ENCODE results near the gene B3GALNT1. TPM values are rescaled to one million over a fixed set of nuclear protein-coding genes. Genes with fewer than 3 reads are reported as not detected.
"Not testable (repeated sequence)": the region's sequence is repeated elsewhere in the genome, so short reads cannot be mapped to it uniquely, and the experiment has no call there.

B3GALNT1 gene
- total RNA-seq, 1 experiment from 2014 or later: 31.1 TPM

GRCh38 chr3:161043336-161044035 is 61.7 kb downstream of the B3GALNT1 start:
- H3K27ac Mint-ChIP-seq (ENCODE audit: unreplicated experiment): no peak overlapping the region
- peaks cover 7% of the 10 kb centered on the region for H3K9me3 Mint-ChIP-seq (ENCODE audit: low read depth, unreplicated experiment)
- intact Hi-C loops (cut with micrococcal nuclease; ENCODE audit: unreplicated experiment): no loop called here
- CTCF ChIA-PET: no interaction called here
- peaks cover 12% of the 10 kb centered on the region for H3K4me1 Mint-ChIP-seq (ENCODE audit: low read depth, unreplicated experiment)
- H3K36me3 Mint-ChIP-seq (ENCODE audit: insufficient read depth, unreplicated experiment): no peaks in the 10 kb centered on the region
- no peak for DNase-seq
- TF ChIP-seq CTCF (IDR thresholded peaks at IDR 0.05; ENCODE audit: unreplicated experiment): no peak
- H3K27me3 Mint-ChIP-seq (ENCODE audit: unreplicated experiment): no peaks in the 10 kb centered on the region
- BruUV-seq (replicated peaks): no TSS peak
- no peak overlapping the region for H3K4me3 Mint-ChIP-seq (ENCODE audit: low read depth, unreplicated experiment)

- Mint-ChIP-seq H3K27me3 (ENCODE audit: unreplicated experiment) (no peaks in the 10 kb centered on the region), H3K4me1 (ENCODE audit: low read depth, unreplicated experiment) (peaks cover 12% of the 10 kb centered on the region), H3K36me3 (ENCODE audit: insufficient read depth, unreplicated experiment) (no peaks in the 10 kb centered on the region), H3K27ac (ENCODE audit: unreplicated experiment) (no peak overlapping the region), H3K9me3 (ENCODE audit: low read depth, unreplicated experiment) (peaks cover 7% of the 10 kb centered on the region), H3K4me3 (ENCODE audit: low read depth, unreplicated experiment) (no peak overlapping the region)
- no TSS peak for BruUV-seq (replicated peaks)
- no peak for TF ChIP-seq CTCF (IDR thresholded peaks at IDR 0.05; ENCODE audit: unreplicated experiment)
- intact Hi-C loops (cut with micrococcal nuclease; ENCODE audit: unreplicated experiment): no loop called here
- peak; percentile 29 for DNase-seq
- CTCF ChIA-PET: interaction anchor here (0.6 to 1.3 kb wide), 3 partner anchors 13 to 557 kb away, joined by 3 read pairs; no protein-coding TSS in a partner anchor
Measured at GRCh38 chr3:161042023-161042501, 63.1 kb downstream of the B3GALNT1 start.

- H3K4me1 Mint-ChIP-seq (ENCODE audit: low read depth, unreplicated experiment): peaks cover 12% of the 10 kb centered on the region
- H3K4me3 Mint-ChIP-seq (ENCODE audit: low read depth, unreplicated experiment): no peak overlapping the region
Measured at GRCh38 chr3:161038725-161039124, 66.4 kb downstream of the B3GALNT1 start.

GRCh38 chr3:161035711-161036110 is 69.4 kb downstream of the B3GALNT1 start:
- no peaks in the 10 kb centered on the region for H3K4me1 Mint-ChIP-seq (ENCODE audit: low read depth, unreplicated experiment)
- BruUV-seq (replicated peaks): no TSS peak
- intact Hi-C loops (cut with micrococcal nuclease; ENCODE audit: unreplicated experiment): no loop called here
- CTCF ChIA-PET: no interaction called here
- peaks cover 7% of the 10 kb centered on the region for H3K9me3 Mint-ChIP-seq (ENCODE audit: low read depth, unreplicated experiment)
- no peak overlapping the region for H3K4me3 Mint-ChIP-seq (ENCODE audit: low read depth, unreplicated experiment)
- H3K27ac Mint-ChIP-seq (ENCODE audit: unreplicated experiment): no peak overlapping the region
- no peaks in the 10 kb centered on the region for H3K27me3 Mint-ChIP-seq (ENCODE audit: unreplicated experiment)
- TF ChIP-seq CTCF (IDR thresholded peaks at IDR 0.05; ENCODE audit: unreplicated experiment): no peak
- H3K36me3 Mint-ChIP-seq (ENCODE audit: insufficient read depth, unreplicated experiment): no peaks in the 10 kb centered on the region
- no peak for DNase-seq

More at GRCh38 chr3:161038725-161039124, 66.4 kb downstream of the B3GALNT1 start:
- BruUV-seq (replicated peaks): no TSS peak
- DNase-seq: no peak
- CTCF ChIA-PET: interaction anchor here (0.7 kb wide), 1 partner anchor 1009 kb away, joined by 8 read pairs; no protein-coding TSS in a partner anchor
- Mint-ChIP-seq H3K36me3 (ENCODE audit: insufficient read depth, unreplicated experiment) (no peaks in the 10 kb centered on the region), H3K27ac (ENCODE audit: unreplicated experiment) (no peak overlapping the region), H3K27me3 (ENCODE audit: unreplicated experiment) (no peaks in the 10 kb centered on the region), H3K9me3 (ENCODE audit: low read depth, unreplicated experiment) (peaks cover 2% of the 10 kb centered on the region)
- intact Hi-C loops (cut with micrococcal nuclease; ENCODE audit: unreplicated experiment): no loop called here
- no peak for TF ChIP-seq CTCF (IDR thresholded peaks at IDR 0.05; ENCODE audit: unreplicated experiment)

- H3K9me3 Mint-ChIP-seq (ENCODE audit: low read depth, unreplicated experiment); DNase-seq; H3K4me3 Mint-ChIP-seq (ENCODE audit: low read depth, unreplicated experiment); BruUV-seq (replicated peaks); H3K27me3 Mint-ChIP-seq (ENCODE audit: unreplicated experiment); intact Hi-C loops (cut with micrococcal nuclease; ENCODE audit: unreplicated experiment); H3K27ac Mint-ChIP-seq (ENCODE audit: unreplicated experiment); H3K36me3 Mint-ChIP-seq (ENCODE audit: insufficient read depth, unreplicated experiment); H3K4me1 Mint-ChIP-seq (ENCODE audit: low read depth, unreplicated experiment); CTCF ChIA-PET: not testable (repeated sequence)
Measured at GRCh38 chr3:161034913-161035550, 70.1 kb downstream of the B3GALNT1 start.
